ENCODE measurements around the gene MEGF11.

The MEGF11 gene

DNA sequence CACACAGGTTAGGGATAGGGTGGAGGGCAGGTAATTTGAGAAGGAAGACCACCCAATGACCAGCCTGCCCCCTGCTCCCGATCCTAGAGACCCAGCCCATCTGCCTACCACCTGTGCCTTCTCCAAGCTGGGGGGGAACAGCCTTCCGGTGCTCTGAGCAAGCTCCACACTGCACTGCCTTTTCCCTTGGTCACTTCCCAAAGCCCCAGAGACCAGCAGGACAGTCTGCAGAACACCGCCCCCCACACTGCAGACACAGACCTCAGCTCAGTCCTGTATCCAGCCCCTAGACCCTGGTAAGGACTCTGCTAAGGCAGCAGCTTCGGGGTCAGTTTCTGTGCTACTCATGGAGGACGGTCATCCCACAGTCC, 156.9 kb downstream of the MEGF11 start:
- DNase-seq (ENCODE audit: low read depth in 4 of 4, low spot score in 1 of 4), result no peak

DNA sequence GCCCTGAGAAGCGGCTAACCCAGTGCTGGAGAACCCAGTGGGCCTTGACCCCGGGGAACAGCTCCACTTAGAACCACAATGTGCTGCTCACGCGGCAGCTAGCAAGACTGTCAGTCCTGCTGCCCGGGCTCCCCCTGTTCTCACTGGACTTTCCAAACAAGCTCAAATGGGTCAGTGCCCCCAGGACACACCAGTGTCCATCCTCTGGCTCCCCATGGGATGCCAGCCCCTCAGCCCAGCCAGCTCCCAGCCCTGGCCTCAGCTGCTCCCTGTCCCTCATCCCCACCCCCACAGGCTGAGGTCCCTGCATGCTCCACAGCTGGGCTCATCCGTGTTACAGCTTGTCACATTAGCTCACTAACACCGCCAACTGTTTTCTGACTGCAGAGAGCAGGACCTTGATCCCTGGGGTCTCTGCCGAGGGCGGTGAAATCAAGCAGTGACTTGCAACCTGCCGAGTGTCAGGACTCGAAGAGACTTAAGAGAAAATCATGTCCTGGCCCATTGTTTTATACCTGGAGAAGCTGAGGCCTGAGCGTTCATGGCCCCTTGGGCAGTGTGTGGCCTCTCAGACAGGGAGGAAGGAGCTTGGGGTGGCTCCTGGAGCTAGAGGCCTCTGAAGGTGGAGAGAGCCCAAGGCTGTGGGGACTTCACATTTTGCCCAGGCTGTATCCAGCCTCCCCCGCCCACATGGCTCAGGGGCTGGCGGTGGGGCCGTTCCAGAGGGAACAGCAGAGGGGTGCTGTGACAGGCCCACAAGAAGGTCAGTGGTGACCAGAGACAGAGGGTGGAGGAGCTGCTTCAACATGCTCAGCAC, 157.5 kb downstream of the MEGF11 start:
- no peak for DNase-seq (ENCODE audit: low read depth in 4 of 4, low spot score in 1 of 4)

DNA sequence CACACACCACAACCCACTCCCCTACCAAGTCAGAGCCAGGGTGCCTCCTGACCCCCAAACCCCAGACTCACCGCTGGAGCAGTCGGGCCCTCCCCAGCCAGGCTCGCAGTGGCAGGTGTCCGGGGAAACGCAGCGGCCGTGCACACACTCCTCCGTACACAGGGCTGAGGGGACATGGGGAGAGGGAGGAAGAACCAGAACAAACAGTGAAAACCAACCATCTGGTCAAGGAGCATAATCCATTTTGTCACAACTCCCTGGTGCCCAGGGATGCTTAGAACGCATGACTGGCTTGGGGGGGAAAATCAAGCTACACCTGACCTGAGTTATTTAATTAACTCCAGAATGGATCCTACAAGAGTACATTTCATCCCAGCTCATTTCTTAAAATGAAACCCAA, 159.2 kb downstream of the MEGF11 start:
- no peak for DNase-seq (ENCODE audit: low read depth in 4 of 4, low spot score in 1 of 4)

DNA sequence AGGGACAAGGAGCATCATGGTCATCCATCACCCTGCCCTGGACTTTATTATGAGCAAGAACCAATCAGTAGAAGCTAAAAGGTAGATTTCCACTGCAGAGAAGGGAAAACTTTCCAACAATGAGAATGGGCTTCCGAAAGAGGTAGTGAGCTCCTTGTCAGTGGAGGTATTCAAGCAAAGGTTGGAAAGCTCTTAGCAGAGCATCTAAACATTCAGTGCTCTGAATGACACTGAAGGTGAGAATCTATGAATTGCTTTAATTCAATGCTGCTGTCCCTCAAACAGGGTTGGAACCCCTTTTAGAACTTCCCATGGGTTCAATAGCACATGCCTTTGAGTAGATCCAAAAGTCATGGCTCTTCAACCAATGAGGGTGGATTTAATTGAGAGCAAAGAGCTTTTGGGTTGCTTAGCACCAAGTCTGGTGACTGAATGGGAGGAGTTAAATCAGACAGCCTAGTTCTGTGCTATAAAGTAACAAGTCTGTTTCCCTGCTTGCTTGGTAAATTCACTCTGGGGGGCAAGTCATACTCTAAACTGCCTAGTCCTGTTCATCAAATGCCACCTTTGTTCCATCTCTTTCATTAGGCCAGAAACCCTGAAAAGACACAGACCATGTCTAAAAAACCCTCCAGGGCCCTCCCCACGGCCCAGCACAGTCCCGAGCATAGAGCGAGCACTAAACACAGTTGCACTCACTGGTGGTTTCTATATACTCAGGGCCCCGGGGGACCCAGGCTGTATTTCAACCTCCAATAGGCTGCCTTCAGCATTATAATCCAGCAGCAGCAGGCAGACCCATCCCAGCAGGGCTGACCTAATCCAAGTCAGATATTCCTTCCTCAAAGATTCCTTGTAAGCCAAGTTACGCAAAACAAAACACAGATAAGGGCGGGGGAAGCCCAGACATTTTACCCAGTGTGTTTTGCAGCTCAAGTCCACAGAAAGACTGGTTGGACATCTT, 161.2 kb downstream of the MEGF11 start:
- DNase-seq (ENCODE audit: low read depth in 4 of 4, low spot score in 1 of 4), result no peak

DNA sequence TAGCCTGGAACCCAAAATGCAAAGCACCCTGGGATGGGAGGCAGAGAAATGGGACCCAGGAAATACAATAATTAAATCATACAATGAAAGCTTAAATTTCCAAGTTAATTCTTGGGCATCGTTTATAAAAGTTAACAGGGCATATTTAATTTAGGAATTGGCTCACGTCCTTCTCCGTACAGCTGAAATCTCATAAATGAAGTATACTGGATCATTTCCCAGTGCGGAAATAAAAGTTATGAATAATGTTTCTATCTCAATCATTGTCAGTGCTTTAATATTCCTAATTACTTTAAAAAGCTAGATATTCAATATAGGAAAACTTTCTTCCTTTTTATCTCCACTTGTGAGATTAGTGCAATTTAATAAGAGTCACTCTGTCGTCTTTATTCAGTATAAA, 164.0 kb downstream of the MEGF11 start:
- no peak for DNase-seq (ENCODE audit: low read depth in 4 of 4, low spot score in 1 of 4)

DNA sequence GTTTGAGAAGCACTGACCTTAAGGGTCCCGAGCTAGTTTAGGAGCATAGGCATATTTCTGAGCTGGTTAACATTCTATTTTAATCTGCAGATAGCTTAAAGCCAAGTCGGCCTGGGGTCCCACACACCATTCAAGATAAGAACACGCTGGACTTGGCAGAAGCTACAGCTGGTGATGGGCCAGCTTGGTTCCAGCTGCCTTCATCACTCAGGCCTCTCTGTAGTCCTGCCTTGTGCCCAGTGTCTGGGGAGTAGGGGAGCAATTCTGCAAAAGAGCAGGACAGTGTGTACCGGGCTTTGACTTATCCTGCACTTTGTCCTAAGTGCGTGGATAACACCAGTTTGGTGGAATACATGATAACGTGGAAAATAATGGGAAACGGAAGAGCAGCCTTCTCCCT, 164.5 kb downstream of the MEGF11 start:
- DNase-seq (ENCODE audit: low read depth in 4 of 4, low spot score in 1 of 4), result no peak

DNA sequence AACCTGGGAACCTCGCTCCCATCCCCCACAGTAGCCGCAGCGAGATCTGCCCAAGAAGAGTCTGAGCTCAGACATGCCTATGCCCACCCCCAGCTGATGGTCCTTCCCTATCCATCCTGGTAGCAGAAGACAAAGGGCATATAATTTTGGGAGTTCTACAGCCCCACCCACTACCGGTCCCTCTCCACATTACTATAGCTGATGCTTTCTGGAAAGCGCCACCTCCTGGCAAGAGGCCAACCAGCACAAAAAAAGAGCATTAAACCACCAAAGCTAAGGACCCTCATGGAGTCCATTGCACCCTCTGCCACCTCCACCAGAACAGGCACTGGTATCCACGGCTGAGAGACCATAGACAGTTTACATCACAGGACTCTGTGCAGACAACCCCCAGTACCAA, 168.4 kb downstream of the MEGF11 start:
- no peak for DNase-seq (ENCODE audit: low read depth in 4 of 4, low spot score in 1 of 4)

DNA sequence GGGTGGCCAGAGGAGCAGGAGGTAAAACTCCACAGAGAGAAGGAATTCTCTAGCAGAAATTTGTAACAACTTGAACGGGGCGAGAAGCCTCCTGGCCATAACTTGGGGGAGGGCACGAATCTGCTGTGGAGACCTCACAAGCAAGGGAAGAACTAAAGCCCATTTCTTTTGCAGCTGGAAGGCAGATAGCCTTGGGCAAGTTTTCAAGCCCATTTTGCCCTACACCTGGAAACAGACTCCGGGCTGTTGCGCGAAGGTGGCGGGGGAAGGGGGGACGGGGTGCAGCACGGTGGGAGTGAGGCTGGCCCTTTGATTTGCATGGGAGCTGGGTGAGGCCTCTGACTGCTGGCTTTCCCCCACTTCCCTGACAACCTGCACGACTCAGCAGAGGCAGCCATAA, 168.8 kb downstream of the MEGF11 start:
- DNase-seq (ENCODE audit: low read depth in 4 of 4, low spot score in 1 of 4), result no peak

DNA sequence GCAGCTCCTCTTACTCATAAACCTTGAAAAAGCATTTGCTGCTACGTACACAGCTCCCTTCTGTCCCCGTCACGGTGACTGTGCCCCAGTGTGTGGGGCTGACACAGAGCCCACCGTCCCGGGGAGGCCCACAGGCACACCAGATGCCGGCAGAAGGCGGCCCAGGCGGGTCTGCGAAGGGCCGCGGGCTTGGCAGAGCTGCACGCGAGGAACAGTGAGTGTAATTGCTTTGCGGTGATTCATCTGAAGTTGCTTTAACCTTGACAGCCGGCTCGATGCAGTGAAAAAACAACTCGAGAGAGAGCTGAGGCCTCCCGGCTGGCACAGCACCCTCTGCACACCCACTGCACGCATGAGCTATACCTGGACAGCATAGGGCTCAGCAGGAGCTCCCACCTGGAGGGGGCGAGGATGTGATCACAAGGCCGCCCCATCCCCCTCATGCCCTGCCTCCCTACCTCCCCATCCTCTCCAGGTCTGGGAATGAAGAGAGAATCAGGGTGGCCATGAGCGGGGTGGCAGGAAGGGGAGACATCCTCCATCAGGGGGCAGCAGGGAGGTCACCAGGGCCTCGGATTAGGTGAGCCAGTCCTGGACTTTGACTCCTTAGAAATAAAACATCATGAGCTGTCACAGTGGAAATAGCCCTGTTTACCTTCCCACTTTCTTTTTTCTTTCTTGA, 172.7 kb downstream of the MEGF11 start:
- no peak for DNase-seq (ENCODE audit: low read depth in 4 of 4, low spot score in 1 of 4)

DNA sequence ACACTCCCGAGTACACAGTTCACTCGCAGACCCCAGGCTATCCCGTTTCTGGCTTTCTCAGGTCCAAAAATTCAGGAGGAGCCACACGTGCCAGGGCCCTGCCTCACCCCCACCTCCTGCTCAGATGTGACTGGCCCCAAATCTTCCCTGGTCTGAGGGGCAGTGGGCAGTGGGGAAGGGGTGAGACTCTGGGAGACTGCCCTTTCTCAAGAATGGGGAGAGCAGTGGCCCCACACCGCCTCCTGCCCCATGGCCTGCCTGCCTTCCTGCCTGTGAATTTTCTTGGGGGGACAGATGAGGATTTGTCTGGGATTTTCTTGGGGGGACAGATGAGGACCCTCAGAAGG, 174.6 kb downstream of the MEGF11 start:
- DNase-seq (ENCODE audit: low read depth in 4 of 4, low spot score in 1 of 4), result no peak

DNA sequence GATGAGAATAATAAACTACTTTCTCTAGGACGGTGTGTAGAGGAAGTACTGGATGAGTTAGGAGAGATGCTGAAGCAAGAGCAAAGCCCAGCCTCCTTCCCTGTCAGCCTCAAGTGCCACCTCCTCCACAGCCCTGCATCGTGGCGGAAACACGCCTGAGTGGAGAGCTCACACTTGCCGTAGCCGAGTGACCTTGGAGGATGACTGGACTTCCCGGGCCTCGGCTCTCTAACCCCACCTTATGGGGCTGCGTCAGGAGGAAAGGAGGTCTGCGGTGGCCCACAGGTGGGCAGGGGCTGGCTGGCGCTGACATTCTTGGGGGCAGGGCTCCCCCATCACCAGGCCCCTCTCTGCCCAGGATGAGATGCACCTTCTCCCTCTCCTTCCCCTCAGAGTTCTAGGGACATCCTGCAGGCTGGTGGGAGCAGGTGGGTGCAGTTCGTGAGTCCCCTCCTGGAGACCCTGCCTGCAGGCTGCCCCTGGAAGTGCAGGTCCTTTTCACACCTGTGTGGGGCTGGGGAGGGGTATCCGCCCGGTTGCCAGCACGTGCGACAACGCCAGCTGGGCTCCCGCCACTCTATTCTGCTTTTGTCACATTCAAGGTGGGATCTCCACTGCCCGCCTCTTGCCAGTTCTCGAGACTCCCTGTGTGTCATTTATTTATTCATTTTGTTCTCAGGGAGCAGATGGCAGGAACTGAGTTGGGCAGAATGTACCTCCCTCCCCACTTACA, 175.2 kb downstream of the MEGF11 start:
- no peak for DNase-seq (ENCODE audit: low read depth in 4 of 4, low spot score in 1 of 4)

DNA sequence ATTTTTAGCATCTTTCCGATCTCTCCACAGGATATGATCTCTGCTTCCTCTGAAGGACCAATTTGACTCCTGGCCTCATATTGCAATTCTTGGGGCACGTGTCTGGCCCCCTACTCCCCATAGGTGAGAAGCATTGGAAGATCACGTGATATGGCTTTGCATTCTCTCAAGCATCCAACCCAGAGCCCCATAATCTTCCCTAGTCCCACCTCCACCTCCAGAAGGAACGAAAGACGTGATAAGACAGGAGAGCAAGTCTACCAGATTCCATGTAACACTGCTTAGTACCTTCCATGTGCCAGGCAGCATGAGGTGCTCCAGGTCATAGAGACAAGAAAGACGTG, 176.3 kb downstream of the MEGF11 start:
- DNase-seq (ENCODE audit: low read depth in 4 of 4, low spot score in 1 of 4), result no peak

DNA sequence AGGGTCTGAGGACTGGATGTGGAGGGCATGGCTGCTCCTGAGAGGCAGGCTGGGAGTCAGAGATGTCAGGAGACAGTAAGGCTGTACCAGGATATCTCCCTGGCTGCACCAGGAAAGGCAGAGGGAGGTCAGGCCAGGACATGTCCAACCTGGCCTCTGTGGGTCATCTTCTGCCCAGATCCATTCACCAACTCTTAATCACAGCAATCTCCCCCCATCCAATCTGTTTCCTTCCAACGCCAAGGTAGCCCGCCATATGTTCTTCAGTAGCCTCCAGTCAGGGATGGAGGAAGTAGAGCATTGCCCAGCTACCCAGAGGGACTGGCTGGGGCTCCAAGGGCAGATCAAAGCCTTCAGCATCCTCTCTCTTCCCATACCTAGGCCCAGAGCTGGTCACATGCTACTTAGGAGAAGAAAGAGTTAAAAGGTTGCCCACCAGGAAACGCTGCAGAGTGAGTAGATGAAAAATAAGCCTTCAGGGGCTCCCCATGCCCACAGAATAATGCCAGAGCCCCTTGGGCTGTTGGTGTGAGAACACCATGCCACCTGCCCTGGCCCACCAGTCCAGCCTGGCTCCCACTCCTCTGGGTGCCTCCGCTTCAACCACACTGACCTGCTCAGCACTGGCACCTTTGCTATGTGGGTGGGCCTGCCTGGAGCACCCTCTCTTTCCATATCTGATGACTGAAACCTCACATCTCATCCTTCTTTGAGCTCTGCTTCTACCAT, 176.8 kb downstream of the MEGF11 start:
- DNase-seq (ENCODE audit: low read depth in 4 of 4, low spot score in 1 of 4), result no peak

DNA sequence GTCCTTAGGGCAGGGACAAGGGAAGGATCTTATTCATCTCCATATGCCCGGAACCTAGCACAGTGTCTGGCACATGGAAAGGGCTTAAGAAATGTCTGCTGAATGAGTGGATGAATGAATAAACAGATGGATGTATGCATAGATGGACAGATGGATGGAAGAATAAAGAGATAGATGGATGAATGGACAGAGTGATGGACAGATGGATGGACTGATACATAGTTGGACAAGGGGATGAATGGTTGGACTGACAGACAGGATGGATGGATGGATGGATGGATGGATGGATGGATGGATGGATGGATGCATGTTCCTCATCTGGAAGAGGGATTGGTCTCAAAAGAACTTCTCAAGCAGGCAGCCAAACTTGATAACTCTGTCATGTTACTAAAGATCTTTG, 177.6 kb downstream of the MEGF11 start:
- no peak for DNase-seq (ENCODE audit: low read depth in 4 of 4, low spot score in 1 of 4)

DNA sequence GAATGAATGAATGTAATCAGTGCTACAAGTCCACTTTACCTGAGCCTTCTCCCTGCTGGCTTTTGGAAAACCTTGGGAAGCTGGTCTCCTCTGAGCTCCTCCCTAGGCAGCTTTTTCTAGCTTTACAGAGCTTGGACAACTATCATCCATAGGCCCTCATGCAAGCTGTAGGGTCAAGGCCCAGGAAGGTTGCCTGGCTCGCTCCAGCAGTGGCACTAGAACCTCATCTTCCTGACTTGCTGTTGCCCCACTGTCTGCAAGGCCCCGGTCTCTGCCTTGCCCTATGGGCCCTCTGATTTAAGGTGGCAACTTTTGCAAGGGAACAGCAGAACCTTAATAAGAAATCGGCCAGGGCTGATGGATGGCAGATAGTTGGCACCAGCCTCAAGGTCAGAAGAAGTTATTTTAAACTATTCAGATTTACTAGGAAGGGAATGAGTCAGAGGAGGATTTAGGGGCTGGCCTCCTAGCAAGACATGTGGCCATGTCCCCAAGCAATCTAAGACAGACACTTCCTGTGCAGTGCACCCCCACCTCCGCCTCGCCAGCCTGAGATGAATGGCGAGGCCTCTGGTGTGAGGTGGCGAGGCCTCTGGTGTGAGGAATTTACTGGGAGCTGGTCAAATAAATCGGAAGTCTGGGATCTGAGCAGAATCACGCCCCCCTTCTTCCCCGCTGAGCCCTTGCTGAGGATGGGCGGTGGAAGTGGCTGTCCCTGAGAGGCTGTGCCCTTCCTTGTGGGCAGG, 180.8 kb downstream of the MEGF11 start:
- DNase-seq (ENCODE audit: low read depth in 4 of 4, low spot score in 1 of 4), result no peak

DNA sequence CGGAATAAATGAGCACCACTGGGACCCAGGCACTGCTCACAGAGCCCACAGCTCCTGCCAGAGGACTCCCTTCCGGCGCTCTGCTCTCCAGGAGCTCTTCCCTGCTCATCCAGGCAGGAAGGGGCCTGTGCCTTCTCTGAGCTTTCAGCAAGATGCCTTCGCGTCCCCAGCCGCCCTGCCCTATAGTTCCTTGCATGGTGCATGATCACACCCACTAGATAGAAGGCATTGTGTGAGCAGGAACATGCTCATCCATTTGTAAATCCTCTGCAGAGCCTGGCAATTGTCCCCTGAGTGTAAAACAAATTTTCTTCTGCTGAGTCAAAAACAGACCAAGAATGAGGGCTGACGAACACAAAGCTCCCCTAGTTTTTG, 181.6 kb downstream of the MEGF11 start:
- no peak for DNase-seq (ENCODE audit: low read depth in 4 of 4, low spot score in 1 of 4)

DNA sequence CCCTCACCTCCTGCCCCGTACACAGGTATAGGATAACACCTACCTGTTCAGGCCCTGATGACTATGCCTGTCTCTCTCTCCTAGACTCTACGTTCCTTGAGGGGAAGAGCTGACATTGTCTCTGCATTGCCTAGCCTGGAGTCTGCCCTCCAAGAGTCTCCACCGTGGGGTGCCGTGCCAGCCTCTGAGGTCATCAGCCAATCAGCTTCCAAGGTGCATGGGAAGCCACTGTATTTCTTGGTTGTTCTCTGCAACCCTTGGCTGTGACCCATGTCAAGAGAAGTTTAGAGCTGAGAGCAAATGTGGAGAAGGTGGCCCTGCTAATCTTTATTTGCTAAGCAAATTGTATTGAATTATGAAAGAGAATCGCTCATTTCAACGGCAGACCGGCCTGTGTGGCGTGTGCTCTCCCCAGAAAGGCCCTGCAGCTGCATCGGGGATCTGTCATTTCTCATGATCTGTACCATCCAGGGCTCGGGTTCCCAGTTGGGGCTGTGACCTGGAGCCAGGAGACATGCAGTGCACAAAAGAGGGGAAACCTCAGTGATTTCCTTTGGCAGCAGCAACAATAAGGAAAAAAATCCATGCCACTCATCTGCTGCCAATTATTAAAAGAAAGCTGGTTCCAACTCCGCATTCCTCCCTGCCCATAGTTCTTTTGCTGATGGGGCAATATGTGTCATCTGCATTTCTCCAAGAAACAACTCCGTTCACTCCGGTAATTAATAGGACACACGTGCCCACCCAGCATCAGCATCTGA, 182.2 kb downstream of the MEGF11 start:
- DNase-seq (ENCODE audit: low read depth in 4 of 4, low spot score in 1 of 4), result no peak

DNA sequence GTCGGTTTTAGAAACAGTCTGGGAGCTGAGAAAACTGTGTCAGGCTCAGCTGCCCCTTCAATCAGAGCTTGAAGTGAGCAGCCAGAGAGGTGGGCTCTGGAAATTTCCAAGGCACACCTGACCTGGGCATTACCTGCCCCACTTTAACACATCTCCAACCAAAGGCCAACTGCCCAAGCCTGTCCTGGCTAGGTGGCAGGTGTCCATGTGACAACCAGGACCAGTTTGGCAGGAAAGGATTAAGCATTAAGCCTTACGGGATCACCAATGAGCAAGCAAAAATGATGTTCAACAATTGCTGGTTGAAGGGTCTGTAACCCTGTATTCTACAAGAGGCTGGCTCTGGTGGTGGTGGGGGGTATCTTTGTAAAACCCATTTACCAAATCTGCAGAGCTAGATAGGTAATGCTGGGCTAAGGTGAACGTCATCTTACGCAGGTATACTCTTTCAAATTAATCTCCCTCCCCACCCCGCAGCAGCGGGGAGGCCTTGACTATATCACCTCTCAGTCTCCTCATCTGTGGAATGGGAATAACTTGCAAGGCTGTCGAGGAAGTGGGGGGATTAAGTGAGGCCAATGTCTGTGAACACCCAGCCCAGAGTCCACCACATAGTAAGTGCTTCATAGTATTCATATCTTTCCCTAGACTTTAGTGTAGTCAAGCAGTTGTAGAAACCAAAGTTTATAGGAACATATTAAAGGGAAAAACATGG, 183.2 kb downstream of the MEGF11 start:
- DNase-seq (ENCODE audit: low read depth in 4 of 4, low spot score in 1 of 4), result no peak

DNA sequence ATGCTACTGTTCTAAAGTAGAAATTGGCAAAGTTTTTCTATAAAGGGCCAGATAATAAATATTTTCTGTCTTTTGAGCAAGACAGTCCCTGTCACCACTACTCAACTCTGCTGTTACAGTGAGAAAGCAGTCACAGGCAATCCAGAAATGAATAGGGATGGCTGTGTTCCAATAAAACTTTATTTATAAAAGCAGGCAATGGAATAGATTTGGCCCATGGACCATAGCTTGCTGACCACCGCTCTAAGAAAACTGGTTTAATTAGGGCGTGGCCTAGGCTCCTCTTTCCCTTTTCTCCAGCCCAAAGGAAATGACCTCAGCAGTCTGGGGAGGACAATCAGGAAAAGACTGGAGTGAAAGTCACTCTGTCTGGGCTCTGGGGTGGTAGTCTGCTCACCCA, 183.8 kb downstream of the MEGF11 start:
- DNase-seq (ENCODE audit: low read depth in 4 of 4, low spot score in 1 of 4), result no peak
